B cell (primary cell): Measurements from ENCODE around the gene SH3RF1.

ENCODE experiments used
- CTCF ChIP-seq: fragments of 200-600 bp; IDR thresholded peaks from one replicate; pipeline ENCODE4 v1.8.0; 2022; ENCODE audit warnings: antibody characterized with exemption, mild to moderate bottlenecking
- EZH2 ChIP-seq: IDR thresholded peaks from 2 replicates; pipeline ENCODE4 v1.6.1; 2012; ENCODE audit warnings: borderline replicate concordance, low read depth, mild to moderate bottlenecking, moderate library complexity, low read length; ENCODE audit not compliant: insufficient read depth, poor library complexity, severe bottlenecking

GRCh38 chr4:169275180-169275579 is 4.4 kb upstream of the SH3RF1 start:
- TF ChIP-seq CTCF (no peak), EZH2 (no peak)
